ENCODE measurements around the gene CIB1.
"Not testable (repeated sequence)": the region's sequence is repeated elsewhere in the genome, so short reads cannot be mapped to it uniquely, and the experiment has no call there.

The CIB1 gene

DNA sequence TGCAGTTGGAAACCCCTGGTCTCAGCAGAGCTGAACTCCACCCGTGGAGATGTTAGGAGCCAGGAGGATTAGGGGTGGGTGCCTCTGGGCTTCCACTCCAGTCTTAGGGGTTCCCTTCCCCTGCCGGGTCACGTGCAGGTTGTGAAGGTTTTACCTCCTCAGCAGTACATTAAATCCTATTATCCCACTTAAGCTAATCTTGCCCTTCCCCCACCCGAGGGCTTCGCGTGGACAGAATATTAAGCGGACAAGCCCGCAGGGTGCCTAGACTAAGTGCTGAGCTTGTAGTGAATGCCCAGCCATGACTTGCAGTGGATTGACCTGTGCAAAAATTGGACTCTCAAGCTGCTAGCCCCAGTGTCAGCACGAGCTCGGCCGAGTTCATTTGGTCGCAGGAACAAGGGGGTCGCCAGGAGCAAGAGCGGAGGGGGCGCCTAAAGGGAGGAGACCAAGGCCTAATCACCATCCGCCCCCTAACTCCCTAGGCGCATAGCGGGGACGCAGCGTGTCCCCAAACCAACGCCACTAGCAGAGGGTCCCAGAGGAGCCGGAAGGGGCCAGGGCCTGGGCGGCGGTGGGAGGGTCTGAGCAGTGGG is 33.1 kb downstream of the CIB1 start:
- peaks cover 8% of the 10 kb centered on the region for H3K27me3 Mint-ChIP-seq
- DNase-seq (no peak), ATAC-seq (no peak)
- peak overlapping the region; percentile 85 to 90 for H3K4me3 Mint-ChIP-seq
- H3K4me1 Mint-ChIP-seq: peaks cover 23% of the 10 kb centered on the region
- H3K27ac Mint-ChIP-seq: peak overlapping the region in 1 of 2 donors; percentile 64
- no peaks in the 10 kb centered on the region for H3K9me3 Mint-ChIP-seq

DNA sequence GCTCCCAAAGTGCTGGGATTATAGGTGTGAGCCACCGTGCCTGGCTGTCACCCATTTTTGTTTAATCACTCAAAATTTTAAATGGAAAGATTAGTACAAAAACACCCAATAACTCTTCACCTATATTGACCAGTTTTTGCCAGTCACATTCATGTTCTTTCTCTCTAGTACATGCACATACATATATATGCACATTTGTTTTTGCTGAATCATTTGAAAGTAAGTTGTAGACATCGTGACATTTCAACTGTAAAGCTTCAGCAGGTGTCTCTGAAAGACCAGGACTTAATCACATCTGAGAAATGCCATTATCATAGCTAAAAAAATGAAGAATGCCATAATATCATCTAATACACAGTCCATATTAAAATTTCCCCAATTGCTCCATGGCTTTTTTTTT is 39.1 kb downstream of the CIB1 start:
- Mint-ChIP-seq H3K9me3 (no peaks in the 10 kb centered on the region), H3K27me3 (no peaks in the 10 kb centered on the region), H3K4me3 (no peak overlapping the region), H3K27ac (no peak overlapping the region), H3K4me1 (peaks cover 27% of the 10 kb centered on the region)
- no peak for DNase-seq
- no peak for ATAC-seq

DNA sequence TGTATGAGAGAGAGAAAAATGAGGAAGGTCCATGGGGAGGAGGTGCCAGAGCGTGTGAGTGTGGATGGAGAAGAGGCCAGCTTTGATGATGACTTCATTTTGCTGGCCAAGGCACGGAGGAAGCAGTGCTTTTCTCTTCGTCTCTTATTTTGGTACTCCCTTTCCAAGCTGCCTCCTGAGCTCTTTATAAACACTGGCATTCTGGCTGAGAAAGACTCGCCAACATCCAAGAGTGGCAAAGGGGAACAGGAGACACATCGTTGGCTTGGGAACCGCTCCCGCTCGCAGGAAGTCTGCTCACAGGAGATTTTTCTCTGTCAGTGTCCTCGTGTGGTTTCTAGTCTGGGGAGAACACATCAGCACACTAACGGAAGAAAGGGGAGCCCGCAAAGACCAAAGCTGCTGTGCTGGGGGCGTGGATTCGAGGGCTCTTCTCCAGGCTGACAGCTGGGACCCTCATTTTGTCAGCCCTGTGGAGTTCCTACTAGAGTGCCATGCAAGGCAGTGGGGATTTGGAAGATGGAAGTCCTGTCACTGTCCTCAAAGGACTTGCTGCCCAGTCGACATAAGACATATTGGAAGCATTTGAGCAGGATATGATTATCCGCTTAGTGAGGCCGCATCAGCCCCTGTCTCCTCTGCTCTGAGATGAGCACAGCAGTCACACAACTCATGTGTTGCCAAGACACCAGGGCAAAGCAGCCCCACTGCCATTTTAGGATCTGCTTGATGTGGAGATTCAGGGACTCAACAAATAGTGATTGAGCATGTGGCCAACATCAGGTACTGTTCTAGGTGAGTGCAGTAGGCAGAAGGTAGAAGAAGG is 40.6 kb downstream of the CIB1 start:
- H3K27me3 Mint-ChIP-seq: no peaks in the 10 kb centered on the region
- peak overlapping the region in 1 of 2 donors; percentile 64 for H3K4me3 Mint-ChIP-seq
- H3K4me1 Mint-ChIP-seq: peaks cover 27% of the 10 kb centered on the region
- DNase-seq: no peak
- peak; percentile 38 for ATAC-seq
- no peaks in the 10 kb centered on the region for H3K9me3 Mint-ChIP-seq
- H3K27ac Mint-ChIP-seq: peak overlapping the region in 1 of 2 donors; percentile 4

DNA sequence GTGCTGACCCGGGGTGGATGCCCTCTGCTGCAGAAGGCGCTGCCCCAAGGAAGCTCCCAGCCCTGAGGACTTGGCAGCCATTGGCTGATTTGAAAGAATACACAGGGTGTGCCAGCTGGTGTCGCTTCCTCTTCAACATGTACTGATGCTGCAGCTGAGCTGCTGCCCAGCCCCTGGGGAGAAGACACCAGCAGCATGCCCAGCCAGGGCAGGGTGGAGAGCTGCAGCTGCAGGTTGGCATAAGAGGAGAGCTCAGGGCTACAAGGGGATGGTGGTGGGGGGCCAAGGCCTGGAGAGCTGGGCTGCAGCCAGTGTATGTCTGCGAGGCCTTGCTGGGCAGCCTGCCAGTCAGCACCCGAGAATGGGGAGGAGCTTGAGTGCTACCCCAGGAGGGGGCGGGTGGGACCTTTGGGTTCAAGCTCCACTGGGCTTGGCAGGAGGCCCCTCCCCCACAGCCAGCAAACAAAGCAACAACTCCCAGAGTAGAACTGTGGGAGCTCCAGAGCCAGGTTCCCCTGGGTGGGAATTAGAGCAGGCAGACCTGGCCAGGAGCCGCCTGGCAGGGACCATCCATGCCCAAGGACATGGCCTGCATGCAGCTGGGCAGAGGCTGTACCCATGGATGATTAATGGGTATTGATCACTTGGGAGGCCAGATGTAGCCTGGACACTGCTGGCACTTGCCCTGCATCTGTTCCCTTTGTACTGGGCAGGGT is 41.8 kb downstream of the CIB1 start:
- peak; percentile 74 for ATAC-seq
- Mint-ChIP-seq H3K9me3 (no peaks in the 10 kb centered on the region), H3K4me3 (peak overlapping the region; percentile 31 to 73), H3K4me1 (peaks cover 27% of the 10 kb centered on the region), H3K27me3 (no peaks in the 10 kb centered on the region), H3K27ac (peak overlapping the region; percentile 66 to 72)
- peak; percentile 29 to 34 for DNase-seq

DNA sequence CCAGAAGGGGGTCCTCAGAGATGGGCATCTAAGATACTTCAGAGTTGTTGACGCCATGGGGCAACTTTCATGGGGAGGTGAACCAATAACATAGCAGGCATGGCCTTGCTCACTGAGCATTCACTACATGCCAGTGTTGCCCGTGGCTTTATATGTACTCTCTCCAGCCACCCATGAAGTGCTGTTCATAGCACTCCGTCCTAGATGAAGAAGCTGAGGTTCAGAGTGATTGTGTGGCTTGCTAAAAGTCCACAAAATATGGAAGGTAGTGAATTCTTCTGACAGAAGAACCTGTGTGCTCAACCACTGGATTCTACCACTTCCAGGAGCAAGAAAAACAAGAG is 42.4 kb downstream of the CIB1 start:
- Mint-ChIP-seq H3K4me3 (no peak overlapping the region), H3K27ac (no peak overlapping the region), H3K4me1 (peaks cover 27% of the 10 kb centered on the region), H3K9me3 (no peaks in the 10 kb centered on the region), H3K27me3 (no peaks in the 10 kb centered on the region)
- no peak for DNase-seq
- no peak for ATAC-seq

DNA sequence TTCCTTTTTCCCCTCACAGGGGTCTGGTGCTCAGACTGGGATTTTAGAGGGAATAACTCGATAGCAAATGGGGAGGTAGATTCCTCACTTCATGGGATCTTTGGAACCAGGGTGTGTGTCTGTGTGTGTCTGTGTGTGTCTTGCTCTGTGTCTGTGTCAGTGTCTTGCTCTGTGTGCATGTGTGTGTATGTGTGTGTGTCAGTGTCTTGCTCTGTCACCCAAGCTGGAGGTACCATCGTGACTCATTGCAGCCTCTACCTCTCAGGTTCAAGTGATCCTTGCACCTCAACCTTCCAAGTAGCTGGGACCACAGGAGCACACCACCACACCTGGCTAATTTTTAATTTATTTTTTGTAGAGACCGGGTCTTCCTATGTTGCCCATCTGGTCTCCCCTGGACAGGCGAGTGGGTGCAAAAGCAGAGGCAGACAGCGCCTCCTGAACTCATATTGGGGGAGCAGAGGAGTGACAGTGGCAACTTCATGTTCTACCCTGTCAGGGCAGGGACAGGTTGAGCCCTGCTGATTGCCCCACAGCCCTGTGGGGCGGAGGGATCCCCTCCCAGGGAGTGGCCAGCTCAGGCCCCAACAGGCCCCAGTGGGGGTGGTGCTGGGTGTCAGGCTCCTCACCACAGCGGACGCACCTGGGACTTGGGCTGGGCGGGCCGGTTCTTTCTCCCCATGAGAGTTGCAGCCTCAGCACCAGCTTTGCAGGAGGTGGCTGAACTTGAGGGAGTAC is 43.0 kb downstream of the CIB1 start:
- H3K4me1 Mint-ChIP-seq: peaks cover 27% of the 10 kb centered on the region
- no peak overlapping the region for H3K27ac Mint-ChIP-seq
- no peak overlapping the region for H3K4me3 Mint-ChIP-seq
- no peaks in the 10 kb centered on the region for H3K9me3 Mint-ChIP-seq
- no peak for ATAC-seq
- no peaks in the 10 kb centered on the region for H3K27me3 Mint-ChIP-seq
- DNase-seq: no peak

DNA sequence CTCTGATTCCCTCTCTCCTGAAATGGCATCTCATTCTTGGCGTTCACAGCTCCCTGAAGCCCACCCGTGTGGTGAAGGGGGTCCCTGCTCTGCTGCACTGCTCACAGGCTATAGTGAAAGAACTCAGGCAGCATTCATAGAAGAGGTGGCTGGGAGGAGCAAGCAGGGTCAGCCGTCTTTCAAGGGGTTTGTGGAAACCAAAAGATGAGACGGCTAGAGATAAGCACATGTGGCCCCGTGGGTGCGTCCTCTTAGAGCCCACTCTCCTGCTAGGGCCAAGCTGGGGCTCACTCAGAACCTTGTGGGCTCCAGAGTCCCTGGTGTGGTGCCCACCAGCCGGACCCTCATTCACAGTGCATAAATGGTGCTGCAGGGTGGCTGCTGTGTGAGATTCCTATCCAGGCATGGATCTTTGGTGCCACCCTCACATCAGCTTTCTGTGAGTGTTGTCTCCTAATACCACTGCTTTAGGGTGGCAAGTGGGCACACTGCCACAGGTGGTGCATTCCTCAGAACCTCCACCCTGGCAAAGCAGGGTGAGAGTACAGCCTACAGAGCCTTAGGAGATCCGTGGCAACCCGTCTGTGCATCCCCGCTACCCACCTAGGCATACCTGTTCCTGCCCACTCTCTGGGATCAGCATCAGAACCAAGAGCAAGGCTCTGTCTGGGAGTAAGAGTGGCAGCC is 43.8 kb downstream of the CIB1 start:
- peaks cover 8% of the 10 kb centered on the region for H3K27me3 Mint-ChIP-seq
- ATAC-seq: no peak
- H3K27ac Mint-ChIP-seq: no peak overlapping the region
- DNase-seq: no peak
- no peak overlapping the region for H3K4me3 Mint-ChIP-seq
- H3K4me1 Mint-ChIP-seq: peaks cover 35% of the 10 kb centered on the region
- no peaks in the 10 kb centered on the region for H3K9me3 Mint-ChIP-seq

DNA sequence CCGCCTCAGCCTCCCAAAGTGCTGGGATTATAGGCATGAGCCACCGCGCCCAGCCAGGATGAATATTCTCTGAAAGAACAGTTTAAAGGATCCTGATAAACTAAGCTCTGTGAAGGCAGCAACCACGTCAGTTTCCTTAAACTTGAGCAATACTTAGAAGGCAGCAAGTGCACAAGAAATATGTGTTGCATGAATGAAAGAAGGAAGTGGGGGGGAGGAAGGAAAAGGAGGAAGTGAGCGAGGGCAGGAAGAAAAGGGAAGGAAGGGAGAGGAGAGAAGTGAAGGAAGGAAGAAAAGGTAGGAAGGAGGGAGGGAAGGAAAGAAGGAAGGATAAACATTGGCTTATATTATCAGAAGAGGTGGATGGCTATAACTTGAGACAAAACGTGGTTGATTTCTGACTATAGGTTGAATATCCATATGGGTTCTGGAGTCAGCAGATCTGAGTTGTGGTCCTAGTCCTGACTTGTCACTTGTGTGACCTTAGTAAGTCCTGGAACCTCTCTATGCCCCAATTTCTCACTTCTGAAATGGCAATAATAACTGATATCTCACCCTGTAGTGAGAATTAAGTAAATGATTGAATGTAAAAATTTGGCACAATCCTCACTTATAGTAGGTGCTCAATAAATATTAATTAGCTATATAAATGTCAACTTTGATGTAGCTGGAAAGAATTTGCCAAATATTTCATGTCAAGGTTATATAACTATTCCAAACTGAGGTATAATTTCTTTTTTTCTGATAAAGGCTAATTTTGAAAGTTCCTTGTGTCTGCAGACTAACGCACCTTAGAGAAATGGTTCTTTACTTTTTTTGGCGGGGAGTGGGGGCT is 44.6 kb downstream of the CIB1 start:
- DNase-seq (no peak), ATAC-seq (no peak)
- Mint-ChIP-seq H3K27ac (no peak overlapping the region), H3K27me3 (peaks cover 8% of the 10 kb centered on the region), H3K9me3 (no peaks in the 10 kb centered on the region), H3K4me3 (no peak overlapping the region), H3K4me1 (peaks cover 39% of the 10 kb centered on the region)

DNA sequence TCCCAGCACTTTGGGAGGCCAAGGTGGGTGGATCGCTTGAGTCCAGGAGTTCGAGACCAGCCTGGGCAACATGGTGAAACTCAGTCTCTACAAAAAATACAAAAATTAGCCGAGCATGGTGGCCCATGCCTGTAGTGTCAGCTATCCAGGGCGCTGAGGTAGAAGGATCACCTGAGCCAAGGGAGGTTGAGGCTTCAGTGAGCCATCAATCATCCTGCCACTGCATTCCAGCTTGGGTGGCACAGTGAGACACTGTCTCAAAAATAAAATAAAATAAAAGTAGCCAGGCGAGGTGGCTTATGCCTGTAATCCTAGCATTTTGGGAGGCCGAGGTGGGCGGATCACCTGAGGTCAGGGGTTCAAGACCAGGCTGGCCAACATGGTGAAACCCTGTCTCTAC is 45.7 kb downstream of the CIB1 start:
- not testable (repeated sequence) for ATAC-seq, H3K4me3 Mint-ChIP-seq, H3K9me3 Mint-ChIP-seq, DNase-seq, H3K27me3 Mint-ChIP-seq, H3K27ac Mint-ChIP-seq
- H3K4me1 Mint-ChIP-seq: peaks cover 34% of the 10 kb centered on the region

DNA sequence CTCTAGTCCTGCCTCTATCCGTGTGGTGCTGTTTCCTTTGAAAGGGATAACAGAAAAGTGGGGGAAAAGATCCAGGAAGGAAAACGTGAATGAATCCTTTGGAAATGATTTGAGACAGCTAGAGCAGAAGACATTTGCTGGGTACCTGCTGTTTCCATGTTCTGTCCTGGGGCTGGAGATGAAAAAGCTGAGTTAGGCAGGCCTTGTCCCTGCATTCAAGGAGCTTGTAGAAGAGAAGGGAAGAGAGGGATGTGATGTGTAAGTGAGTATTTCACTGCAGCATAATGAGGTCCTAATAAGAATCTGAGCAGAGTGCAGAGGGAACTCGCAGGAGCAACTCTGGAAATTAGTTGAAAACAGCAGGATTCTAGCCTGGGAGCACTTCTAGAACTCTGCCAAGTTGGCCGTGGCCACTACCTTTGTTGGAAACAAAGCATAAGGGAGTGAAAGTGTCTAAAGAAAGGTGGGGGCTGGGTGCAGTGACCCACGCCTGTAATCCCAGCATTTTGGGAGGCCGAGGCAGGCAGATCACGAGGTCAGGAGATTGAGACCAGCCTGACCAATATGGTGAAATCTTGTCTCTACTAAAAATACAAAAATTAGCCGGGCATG is 46.4 kb downstream of the CIB1 start:
- Mint-ChIP-seq H3K4me3 (no peak overlapping the region), H3K9me3 (no peaks in the 10 kb centered on the region), H3K27me3 (peaks cover 8% of the 10 kb centered on the region), H3K27ac (no peak overlapping the region), H3K4me1 (peaks cover 27% of the 10 kb centered on the region)
- no peak for ATAC-seq
- no peak for DNase-seq

DNA sequence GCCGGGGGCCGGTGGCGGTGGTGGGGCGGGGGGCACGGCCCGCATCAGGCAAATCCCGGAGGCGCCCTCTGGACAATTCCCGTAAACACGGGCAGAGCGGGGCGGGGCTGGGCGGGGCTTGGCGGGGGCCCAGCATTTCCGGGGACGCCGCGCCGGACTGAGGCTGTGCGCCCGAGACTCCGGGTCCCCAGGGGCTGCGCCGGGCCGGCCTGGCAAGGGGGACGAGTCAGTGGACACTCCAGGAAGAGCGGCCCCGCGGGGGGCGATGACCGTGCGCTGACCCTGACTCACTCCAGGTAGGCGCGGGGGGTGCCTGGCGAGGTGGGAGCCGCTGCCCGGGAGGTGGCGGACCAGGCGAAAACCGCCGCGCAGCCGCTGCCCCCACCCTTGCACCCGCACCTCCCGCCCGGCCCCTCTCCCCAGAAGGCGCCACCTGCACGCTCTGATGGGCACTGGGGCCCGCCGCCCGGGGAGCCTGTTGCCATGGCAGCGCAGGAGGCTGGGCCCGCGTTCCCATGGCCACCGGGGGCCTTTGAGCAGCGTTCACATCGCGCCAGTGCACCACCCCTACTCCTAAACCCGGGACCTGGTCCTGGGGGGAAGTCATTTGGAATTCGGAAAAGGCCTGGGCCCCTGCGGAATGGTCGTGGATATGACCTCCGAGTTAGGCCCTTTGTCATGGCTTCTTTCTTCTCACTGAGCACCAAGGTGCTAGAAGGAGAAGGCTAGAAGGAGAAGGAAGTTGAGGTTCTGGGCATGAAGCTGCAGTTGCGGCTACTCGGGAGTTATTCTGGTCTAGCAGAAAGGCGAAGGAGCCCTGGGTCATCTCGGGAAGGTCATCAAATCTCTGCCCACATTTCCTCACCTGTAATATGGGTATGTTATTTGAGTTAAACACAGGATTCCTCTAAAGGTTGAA is 48.7 kb downstream of the CIB1 start:
- Mint-ChIP-seq H3K27ac (peak overlapping the region in 1 of 2 donors; percentile 43), H3K9me3 (no peaks in the 10 kb centered on the region), H3K27me3 (peaks cover 8% of the 10 kb centered on the region), H3K4me3 (peak overlapping the region; percentile 86 to 94), H3K4me1 (peaks cover 14% of the 10 kb centered on the region)
- ATAC-seq (peak; percentile 92), DNase-seq (peak; percentile 39 to 55)

DNA sequence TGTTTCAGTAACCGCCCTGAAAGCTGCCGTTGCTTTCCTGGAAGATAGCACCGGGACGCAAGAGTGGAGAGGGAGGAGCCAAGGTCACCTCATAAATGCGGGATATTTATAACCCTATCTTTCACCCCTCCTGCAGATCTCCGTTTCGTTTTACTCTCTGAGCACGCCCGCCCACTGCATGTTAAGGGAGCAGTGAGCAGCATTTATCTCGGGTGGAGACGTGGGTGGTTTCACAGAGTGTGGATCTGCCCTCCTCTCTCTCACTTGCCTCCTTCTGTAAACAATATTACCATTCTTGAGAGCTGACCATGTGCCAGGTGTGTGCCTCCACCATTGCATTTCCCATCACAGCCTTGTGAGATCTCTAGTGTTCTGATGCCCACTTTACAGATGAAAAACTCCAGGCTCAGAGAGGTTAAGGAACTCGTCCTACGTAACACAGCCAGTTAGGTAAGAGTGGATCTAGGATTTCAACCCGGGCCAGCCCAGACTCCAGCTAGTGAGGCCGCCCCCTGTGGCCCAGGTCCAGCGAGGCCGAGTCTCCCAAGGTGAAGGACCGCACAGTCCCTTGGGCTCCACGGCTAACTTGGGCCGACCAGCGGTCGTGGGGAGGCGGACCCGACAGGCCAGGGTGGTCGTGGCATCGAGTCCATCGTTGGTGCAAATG is 49.5 kb downstream of the CIB1 start:
- peak overlapping the region; percentile 64 to 75 for H3K4me3 Mint-ChIP-seq
- DNase-seq: no peak
- H3K27me3 Mint-ChIP-seq: peaks cover 13% of the 10 kb centered on the region
- H3K27ac Mint-ChIP-seq: no peak overlapping the region
- peak; percentile 42 for ATAC-seq
- H3K9me3 Mint-ChIP-seq: no peaks in the 10 kb centered on the region
- peaks cover 15% of the 10 kb centered on the region for H3K4me1 Mint-ChIP-seq

DNA sequence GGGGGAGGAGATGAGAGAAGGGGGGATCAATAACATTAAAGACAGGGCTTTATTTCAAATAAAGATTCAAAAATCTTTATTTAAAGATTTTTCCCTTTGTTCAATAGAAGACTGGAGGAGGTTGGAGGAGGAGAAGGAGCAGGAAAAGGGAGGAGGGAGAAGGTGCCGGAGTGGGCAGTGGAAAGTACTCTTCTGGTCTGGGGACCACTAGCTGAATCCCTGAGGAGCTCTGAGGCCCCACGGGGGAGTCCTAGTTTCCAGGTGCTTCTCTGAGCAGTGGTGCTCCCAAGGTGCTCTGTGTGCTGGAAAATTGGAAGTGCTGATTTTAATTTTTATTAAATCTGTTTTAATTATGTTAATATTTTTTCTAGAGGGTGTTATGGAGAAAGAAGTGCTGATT is 52.0 kb downstream of the CIB1 start:
- Mint-ChIP-seq H3K4me3 (no peak overlapping the region), H3K27me3 (peaks cover 20% of the 10 kb centered on the region), H3K9me3 (no peaks in the 10 kb centered on the region), H3K27ac (no peak overlapping the region), H3K4me1 (peaks cover 24% of the 10 kb centered on the region)
- ATAC-seq (no peak), DNase-seq (no peak)
